ENCODE data around the gene NKD1.

The NKD1 gene

GRCh38 chr16:50571786-50572185 is 23.6 kb downstream of the NKD1 start:
- no peak overlapping the region for H3K4me3 ChIP-seq (ENCODE audit: low read depth, low read length)
- H3K9me3 ChIP-seq (ENCODE audit: severe bottlenecking): no peaks in the 10 kb centered on the region
- TF ChIP-seq, protein P1, sequence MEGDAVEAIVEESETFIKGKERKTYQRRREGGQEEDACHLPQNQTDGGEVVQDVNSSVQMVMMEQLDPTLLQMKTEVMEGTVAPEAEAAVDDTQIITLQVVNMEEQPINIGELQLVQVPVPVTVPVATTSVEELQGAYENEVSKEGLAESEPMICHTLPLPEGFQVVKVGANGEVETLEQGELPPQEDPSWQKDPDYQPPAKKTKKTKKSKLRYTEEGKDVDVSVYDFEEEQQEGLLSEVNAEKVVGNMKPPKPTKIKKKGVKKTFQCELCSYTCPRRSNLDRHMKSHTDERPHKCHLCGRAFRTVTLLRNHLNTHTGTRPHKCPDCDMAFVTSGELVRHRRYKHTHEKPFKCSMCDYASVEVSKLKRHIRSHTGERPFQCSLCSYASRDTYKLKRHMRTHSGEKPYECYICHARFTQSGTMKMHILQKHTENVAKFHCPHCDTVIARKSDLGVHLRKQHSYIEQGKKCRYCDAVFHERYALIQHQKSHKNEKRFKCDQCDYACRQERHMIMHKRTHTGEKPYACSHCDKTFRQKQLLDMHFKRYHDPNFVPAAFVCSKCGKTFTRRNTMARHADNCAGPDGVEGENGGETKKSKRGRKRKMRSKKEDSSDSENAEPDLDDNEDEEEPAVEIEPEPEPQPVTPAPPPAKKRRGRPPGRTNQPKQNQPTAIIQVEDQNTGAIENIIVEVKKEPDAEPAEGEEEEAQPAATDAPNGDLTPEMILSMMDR (IDR thresholded peaks at IDR 0.05; ENCODE audit: low read depth, low read length): no peak
- H3K27ac ChIP-seq: no peak overlapping the region
- no peaks in the 10 kb centered on the region for H3K27me3 ChIP-seq (ENCODE audit: insufficient read depth, low read depth, severe bottlenecking)
- no peak for DNase-seq
- H3K36me3 ChIP-seq: peaks cover 4% of the 10 kb centered on the region; the same call in 1 of the 2 replicates

DNA sequence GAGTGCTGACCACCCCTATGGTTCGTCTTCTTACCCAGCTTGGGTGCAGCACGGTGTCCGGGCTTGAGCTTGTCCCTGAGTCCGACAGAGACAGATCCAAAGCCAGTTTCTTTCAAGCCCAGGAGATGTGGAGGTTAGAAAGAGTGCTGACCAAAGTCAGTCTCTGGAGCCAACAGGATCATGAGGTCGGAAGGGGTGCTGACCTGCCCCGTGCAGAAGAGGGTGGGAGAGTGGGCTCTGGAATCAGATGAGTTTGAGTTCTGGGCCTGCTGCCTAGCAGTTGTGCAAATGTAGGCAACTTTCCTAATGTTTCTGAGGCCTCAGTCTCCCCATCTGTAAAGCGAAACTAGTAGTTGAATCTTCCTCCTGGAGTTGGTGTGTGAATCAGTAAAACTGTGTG is 24.5 kb downstream of the NKD1 start:
- TF ChIP-seq, protein P1 (IDR thresholded peaks at IDR 0.05; ENCODE audit: low read depth, low read length): no peak
- no peak overlapping the region for H3K27ac ChIP-seq

DNA sequence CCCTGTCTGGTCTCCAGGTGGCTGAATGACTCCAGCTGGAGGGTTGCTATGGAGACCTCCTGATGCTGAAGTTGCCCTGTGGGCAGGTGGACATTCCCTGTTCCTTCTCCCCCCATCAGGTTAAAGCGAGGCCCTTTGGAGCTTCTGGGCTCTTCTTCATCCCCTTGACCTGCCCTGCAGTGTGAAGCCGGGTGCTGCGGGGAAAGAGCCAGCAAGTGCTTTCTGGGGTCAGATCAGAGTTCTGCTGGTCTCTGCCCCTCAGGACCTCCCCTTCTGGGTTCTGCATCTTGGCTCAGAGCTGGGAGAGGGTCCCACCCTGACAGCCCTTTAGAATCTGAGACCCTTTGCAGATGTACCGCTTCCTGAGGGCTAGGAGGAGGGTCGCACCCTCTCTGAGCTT is 25.1 kb downstream of the NKD1 start:
- TF ChIP-seq, protein P1 (IDR thresholded peaks at IDR 0.05; ENCODE audit: low read depth, low read length): no peak
- Histone ChIP-seq H3K36me3 (peaks cover 4% of the 10 kb centered on the region; the same call in 1 of the 2 replicates), H3K9me3 (ENCODE audit: severe bottlenecking) (no peaks in the 10 kb centered on the region), H3K27me3 (ENCODE audit: insufficient read depth, low read depth, severe bottlenecking) (no peaks in the 10 kb centered on the region), H3K27ac (no peak overlapping the region), H3K4me3 (ENCODE audit: low read depth, low read length) (no peak overlapping the region)
- DNase-seq: no peak

More for the DNA sequence above, 24.5 kb downstream of the NKD1 start:
- DNase-seq: no peak
- no peaks in the 10 kb centered on the region for H3K27me3 ChIP-seq (ENCODE audit: insufficient read depth, low read depth, severe bottlenecking)
- no peak overlapping the region for H3K4me3 ChIP-seq (ENCODE audit: low read depth, low read length)
- H3K36me3 ChIP-seq: peaks cover 4% of the 10 kb centered on the region; the same call in 1 of the 2 replicates
- no peaks in the 10 kb centered on the region for H3K9me3 ChIP-seq (ENCODE audit: severe bottlenecking)

DNA sequence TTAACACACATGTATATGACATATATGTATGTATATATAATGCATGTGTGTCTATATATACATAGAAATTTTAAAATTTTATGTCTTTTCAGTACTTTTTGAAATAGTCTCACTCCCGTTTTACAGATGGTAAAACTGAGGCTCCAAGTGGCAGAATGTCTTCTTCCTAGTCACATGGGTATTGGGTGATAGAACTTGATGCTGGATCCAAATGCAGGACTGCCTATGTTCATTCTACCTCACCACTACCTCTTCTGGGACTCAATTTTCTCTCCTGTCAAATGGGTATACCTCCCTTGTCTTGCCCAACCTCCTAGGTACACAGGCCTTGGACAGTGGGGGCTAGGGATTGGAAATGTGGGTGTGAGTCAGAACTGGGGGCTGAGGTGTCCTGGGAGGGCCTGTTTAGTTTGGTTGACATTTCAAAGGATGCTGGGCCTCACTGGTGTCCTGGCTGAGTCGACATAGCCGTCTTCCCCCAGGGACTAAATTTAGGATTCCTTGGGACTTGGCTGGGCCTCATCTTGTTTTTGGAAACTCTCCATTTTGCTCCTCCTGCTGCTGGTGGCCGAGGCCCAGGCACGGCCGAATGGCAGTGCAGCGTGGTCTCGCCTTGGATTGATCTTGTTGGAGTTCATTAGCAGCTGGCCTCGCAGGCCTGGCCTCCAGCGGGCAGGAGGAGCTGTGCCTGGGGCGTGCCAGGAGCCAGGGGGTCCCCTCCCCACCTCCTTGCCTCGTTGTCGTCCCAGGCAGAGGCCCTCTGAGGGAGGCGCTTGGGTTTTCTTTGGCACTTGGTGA is 25.9 kb downstream of the NKD1 start:
- TF ChIP-seq, protein P1 (IDR thresholded peaks at IDR 0.05; ENCODE audit: low read depth, low read length): no peak
- DNase-seq: no peak
- Histone ChIP-seq H3K4me3 (ENCODE audit: low read depth, low read length) (no peak overlapping the region), H3K27ac (no peak overlapping the region), H3K27me3 (ENCODE audit: insufficient read depth, low read depth, severe bottlenecking) (no peaks in the 10 kb centered on the region), H3K9me3 (ENCODE audit: severe bottlenecking) (no peaks in the 10 kb centered on the region), H3K36me3 (peaks cover 4% of the 10 kb centered on the region; the same call in 1 of the 2 replicates)

GRCh38 chr16:50574745-50575136 is 26.5 kb downstream of the NKD1 start:
- no peak overlapping the region for H3K4me3 ChIP-seq (ENCODE audit: low read depth, low read length)
- no peak overlapping the region for H3K27ac ChIP-seq
- H3K9me3 ChIP-seq (ENCODE audit: severe bottlenecking): no peaks in the 10 kb centered on the region
- DNase-seq: no peak
- H3K36me3 ChIP-seq: peaks cover 4% of the 10 kb centered on the region; the same call in 1 of the 2 replicates
- TF ChIP-seq, protein P1 (IDR thresholded peaks at IDR 0.05; ENCODE audit: low read depth, low read length): no peak
- H3K27me3 ChIP-seq (ENCODE audit: insufficient read depth, low read depth, severe bottlenecking): no peaks in the 10 kb centered on the region

Measured in WERI-Rb-1 (cell line).